Effector CD8-positive, alpha-beta T cell (primary cell): ENCODE data around the gene VENTX.
A peak's percentile ranks its signal among the peaks of the same experiment; 100 is the strongest.

Experiments used
- DNase-seq: peaks from one replicate; lab custom pipeline; 2025; lab: John Stamatoyannopoulos, UW

Gene VENTX

GRCh38 chr10:133271521-133272300, 34.1 kb downstream of the VENTX start:
- no peak for DNase-seq

GRCh38 chr10:133272301-133272963, 34.8 kb downstream of the VENTX start:
- DNase-seq, result no peak

DNA sequence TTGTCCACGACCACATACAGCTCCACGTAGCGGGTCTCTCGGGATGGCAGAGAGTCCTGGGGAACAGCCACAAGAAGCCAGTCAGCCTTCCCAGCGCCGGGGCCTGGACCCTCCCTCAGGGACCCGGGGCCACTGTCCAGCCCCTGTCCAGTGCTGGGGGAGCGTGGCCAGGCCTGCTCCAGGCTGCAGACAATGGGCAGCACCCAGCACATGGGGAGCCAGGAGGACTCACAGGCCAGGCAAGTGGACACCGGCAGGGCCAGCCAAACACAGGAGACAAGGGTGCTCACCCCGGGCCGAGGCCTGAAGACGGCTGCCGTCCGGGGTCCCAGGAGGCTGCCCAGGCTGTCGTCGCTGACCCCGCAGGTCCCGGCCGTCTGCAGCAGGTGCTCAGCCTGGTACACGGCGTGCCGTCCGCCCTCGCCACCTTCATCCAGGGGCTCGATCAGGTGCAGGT, 35.3 kb downstream of the VENTX start:
- no peak for DNase-seq

- no peak for DNase-seq
Observed at GRCh38 chr10:133273534-133274143, 36.0 kb downstream of the VENTX start.

DNA sequence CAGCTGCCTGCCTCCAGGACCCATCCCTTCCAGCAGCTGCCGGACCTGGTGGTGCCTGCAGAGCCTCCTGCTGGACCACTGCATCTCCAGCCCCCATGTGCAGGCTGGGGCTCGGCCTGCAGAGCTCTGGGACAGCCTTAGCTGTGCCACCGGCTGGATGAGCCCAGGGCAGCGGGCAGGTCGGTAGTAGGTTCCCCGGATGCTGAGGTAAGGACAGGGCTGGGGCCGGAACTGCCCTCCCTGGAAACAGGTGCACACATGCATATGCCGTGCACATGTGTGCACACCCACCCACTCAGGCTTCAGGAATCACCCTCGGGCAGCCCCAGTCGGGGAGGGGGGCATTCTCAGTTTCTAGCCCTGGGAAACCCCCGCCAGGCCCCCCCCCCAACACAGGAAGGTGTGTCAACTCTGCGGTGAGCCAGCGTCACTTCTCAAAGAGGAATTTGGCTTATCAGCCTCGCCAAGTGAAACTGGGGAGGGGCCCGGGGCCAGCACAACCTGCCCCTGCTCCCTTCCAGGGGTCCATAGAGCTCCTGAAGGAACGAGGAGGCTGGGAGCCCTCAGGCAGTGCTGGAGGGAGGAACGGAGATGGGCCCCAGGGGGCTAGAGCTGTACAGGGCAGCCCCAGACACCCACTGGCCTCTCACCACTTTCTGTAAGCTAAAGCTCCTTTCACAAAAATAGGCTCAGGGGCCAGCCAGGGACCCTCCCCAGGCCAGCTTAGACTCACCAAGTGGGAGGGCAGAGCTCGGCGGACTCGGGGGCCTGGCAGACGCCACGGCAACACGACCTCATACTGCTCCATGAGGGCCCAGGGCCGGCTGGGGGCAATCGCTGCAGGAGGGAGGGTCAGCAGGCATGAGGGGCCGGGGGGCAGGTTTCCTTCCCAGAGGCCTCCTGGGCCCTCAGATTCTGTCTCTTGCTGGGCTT, 37.4 kb downstream of the VENTX start:
- DNase-seq, result peak; percentile 76

- DNase-seq, result peak; percentile 18
Observed at GRCh38 chr10:133275684-133276092, 38.0 kb downstream of the VENTX start.

DNA sequence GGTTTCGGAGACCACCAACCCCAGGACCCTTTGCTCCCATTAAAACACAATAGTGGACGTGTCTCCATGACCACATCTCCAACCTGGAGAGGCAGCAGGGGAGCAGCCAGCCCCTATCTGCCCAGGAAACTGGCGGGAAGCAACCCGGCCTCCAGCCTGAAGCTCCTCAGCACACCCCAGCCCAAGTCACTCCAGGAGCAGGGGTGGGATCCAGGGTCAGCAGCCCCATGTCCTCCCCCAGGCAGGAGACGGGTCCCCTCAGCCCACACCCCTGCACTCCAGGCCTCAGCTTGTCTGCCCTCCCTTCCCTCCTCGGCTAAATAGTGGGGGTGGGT, 38.4 kb downstream of the VENTX start:
- DNase-seq, result no peak

GRCh38 chr10:133276435-133277201, 39.0 kb downstream of the VENTX start, which contains the start of gene ADAM8:
TSS of gene ADAM8 (minus strand) at chr10:133276868. CDS start at chr10:133276817, 51 bp downstream.
- DNase-seq, result peak; percentile 47

DNA sequence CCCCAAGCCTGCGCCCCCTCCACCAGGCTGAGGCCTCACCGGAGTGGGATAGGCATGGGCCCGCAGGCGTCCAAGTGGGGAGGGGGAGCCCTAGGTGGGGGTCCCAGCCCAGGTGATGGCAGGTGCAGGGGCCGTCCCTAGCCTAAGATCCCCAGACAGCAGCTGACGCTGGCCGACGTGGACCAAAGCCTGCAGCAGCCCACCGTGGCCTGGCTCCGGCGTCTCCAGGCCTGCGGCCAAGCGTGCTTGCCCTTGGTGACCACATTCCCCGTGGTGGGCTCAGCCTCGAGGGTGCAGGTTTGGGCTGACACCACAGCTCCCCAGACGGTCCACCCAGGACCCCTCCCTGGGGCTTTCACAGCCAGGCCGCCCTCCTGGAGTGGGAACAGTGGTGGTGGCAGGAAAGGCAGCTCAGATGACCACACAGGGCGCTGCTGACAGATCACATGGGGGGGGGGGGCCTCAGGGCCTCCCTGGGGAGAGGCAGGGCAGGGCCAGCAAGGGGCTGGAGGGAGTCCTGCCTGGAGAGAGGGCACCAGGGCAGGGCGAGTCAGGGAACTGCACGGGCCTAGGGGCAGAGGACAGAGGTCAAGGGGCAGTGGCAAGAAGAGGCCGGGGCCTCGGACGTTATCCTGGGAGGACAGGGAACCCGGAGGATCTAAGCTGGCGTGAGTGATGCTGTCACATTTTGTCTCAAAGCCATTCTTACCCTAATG, 39.8 kb downstream of the VENTX start:
- no peak for DNase-seq

DNA sequence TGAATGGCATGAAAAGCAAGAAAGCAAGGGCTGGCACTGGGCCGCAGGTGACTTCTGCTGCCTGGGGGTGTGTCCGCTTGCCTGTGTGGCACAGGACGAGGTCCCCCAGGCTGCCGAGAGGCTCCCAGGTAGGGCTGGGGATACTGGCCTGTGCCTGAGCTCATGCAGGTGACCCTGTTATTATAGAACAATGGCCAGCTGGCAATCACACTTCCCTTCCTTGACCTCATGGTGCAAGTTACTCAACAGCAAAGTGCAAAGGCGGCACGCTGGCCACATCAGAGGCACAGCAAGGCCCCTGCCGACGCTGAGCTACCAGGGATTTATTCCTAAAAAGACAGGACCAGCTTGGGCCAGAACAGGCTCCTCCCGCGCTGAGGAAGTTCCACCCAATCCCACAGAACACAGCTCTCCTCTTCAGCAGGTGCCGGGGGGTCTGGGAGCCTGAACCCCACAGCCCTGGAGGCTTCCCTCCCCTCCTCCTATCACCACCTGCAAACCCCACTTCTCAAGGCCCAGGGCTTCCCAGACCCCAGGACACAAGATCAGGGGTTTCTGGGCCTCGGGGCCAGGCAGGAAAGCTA, 40.4 kb downstream of the VENTX start:
- no peak for DNase-seq

DNA sequence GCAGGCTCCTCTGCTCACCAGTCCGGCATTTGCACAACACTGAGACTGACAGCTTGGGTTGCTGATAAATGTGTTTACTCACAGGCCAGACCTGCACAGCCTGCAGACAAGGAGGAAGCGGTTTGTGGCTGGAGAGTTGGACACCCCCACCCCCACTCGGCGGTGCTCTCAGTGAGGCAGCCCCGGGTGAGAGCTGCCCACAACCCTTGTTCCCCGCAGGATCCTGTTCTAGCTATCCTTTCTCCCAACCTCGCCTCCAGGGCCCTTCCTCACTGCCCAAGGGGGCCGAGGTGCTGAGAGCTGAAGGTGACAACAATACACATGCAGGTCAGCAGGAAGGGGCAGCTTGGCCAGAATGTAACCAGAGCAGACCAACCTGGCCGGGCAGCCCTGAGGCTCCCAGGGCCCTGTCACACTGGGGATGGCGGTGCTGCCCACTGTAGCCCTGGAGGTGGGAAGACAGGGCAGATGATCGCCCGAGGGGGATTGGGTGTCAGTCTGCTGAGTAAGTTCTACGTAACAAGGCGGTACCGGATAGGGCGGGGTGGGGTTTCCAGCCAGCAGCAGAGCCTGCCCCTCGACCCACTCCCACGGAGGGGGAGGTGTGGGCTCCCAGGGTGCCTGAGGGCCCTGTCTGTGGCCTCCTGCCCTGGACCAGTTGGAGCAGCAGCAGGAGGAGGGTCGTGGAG, 41.1 kb downstream of the VENTX start:
- DNase-seq, result no peak

GRCh38 chr10:133279326-133280226, 41.9 kb downstream of the VENTX start:
- no peak for DNase-seq

DNA sequence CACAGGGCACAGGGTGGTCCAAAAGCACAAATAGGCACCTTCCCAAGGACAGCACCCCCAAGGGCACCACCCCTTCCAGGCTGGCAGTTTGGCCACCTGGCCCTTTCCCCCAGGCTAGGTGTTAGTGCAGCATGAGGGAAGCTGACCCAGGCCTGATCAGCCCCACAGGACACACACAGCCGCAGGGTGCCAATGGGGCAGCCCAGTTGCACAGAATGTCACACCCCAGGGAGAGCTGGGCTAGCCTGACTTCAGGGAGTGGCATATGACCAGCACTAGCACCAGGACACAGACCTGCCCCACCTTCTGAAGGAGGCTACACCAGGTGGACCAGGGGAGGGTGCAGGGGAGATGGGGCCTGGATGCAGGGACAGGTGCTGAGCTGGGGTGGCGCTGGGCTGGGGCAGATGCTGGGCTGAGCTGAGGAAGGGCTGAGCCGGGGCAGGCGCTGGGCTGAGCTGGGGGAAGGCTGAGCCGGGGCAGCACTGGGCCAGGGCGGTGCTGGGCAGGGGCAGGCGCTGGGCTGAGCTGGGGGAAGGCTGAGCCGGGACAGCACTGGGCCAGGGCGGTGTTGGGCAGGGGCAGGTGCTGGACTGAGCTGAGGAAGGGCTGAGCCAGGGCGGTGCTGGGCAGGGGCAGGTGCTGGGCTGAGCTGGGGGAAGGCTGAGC, 42.9 kb downstream of the VENTX start:
- DNase-seq, result no peak

DNA sequence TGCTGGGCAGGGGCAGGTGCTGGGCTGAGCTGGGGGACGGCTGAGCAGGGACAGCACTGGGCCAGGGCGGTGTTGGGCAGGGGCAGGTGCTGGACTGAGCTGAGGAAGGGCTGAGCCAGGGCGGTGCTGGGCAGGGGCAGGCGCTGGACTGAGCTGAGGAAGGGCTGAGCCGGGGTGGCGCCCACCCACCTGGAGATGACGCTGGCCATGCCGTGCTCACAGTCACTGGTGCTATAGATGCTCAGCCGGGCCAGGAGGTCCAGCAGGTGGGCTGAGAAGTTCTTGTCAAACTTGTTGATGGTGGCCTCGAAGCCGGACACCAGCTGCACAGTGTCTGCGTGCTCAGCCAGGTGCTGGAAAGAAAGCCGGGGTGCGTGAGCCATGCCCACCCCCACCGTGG, 43.4 kb downstream of the VENTX start:
- no peak for DNase-seq

- DNase-seq, result no peak
Observed at GRCh38 chr10:133281628-133282372, 44.1 kb downstream of the VENTX start.

- DNase-seq, result no peak
Observed at GRCh38 chr10:133282846-133283390, 45.3 kb downstream of the VENTX start.

- no peak for DNase-seq
Observed at GRCh38 chr10:133283931-133284330, 46.3 kb downstream of the VENTX start.
